Activated naive CD4-positive, alpha-beta T cell treated with anti-CD3 and anti-CD28 coated beads, Interleukin-2, amount 50 U/mL, for 72 hours (primary cell): ENCODE results near the gene WWC2. TPM values are rescaled to one million over a fixed set of nuclear protein-coding genes. Genes with fewer than 3 reads are reported as not detected.

Experiments used
- ATAC-seq, 2 donors: fragments of 150-1000 bp; cut with Tn5 transposase; 2 replicates each; pipeline ENCODE4 v1.10.0; 2021; ENCODE audit warnings: mild to moderate bottlenecking in 2 of 2, moderate library complexity in 2 of 2
- DNase-seq, 2 donors: peaks; one replicate each; pipeline ENCODE4 v3.0.0; 2021 to 2022; ENCODE audit warnings: low spot score in 2 of 2
- H3K27ac Mint-ChIP-seq, 2 donors: one replicate each; pipeline ENCODE4 v1.8.0; 2022; ENCODE audit warnings: mild to moderate bottlenecking in 2 of 2, mixed read lengths in 2 of 2
- H3K36me3 Mint-ChIP-seq, 2 donors: one replicate each; pipeline ENCODE4 v1.8.0; 2022; ENCODE audit warnings: mixed read lengths in 2 of 2
- H3K9me3 Mint-ChIP-seq, 2 donors: one replicate each; pipeline ENCODE4 v1.8.0; 2022; ENCODE audit warnings: mixed read lengths in 2 of 2
- total RNA-seq, 2 donors: library from RNA; stranded (reverse); gene quantifications; one replicate each; pipeline ENCODE4 v1.2.3, GENCODE V29; 2022

The WWC2 gene
- total RNA-seq, 2 donors from 2014 or later = 3.1 to 3.8 TPM

DNA sequence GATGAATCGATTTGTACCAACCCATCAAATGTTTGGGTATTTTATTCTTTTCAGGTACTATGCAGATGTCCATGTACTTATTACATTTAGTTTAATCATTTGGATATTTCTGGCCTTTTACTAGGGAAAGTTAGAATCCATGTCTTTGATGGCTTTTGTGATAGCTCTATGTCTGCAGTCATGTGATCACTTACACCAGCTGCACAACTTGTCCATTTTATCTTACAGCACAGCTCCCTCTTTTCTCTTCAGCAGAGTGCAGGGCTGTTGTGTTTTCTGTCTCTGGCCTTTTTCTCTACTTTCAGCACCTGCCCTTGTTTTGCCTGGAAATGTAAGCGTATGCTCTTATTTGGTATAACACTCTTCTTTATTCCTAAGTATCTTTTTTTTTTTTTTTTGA is 30.6 kb downstream of the WWC2 start:
- no peaks in the 10 kb centered on the region for H3K36me3 Mint-ChIP-seq
- ATAC-seq = no peak

GRCh38 chr4:183130328-183131155 is 31.5 kb downstream of the WWC2 start:
- H3K27ac Mint-ChIP-seq = no peak overlapping the region
- DNase-seq (no peak), ATAC-seq (no peak)
- H3K9me3 Mint-ChIP-seq = no peaks in the 10 kb centered on the region
- H3K36me3 Mint-ChIP-seq = no peaks in the 10 kb centered on the region

More for the DNA sequence above, 30.6 kb downstream of the WWC2 start:
- DNase-seq = no peak
- Mint-ChIP-seq H3K9me3 (no peaks in the 10 kb centered on the region), H3K27ac (no peak overlapping the region)

DNA sequence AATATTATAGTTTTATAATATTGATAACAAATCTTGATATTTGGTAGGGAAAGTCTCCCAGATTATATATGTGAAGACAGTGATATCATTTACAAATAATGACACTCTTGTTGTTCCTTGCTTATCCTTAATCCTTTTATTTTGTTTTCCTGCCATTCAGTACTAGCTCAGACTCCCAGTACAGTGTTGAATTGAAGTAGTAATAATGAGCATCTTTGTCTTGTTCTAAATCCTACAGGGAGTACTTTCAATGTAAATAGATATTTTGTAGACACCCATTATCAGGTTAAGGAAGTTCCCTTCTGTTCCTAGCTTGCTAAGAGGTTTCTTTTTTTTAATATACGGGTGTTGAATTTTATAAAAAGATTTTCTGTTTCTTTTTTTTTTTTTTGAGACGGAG is 33.0 kb downstream of the WWC2 start:
- H3K9me3 Mint-ChIP-seq = no peaks in the 10 kb centered on the region
- H3K36me3 Mint-ChIP-seq = no peaks in the 10 kb centered on the region
- no peak for ATAC-seq
- H3K27ac Mint-ChIP-seq = no peak overlapping the region
- DNase-seq = no peak

DNA sequence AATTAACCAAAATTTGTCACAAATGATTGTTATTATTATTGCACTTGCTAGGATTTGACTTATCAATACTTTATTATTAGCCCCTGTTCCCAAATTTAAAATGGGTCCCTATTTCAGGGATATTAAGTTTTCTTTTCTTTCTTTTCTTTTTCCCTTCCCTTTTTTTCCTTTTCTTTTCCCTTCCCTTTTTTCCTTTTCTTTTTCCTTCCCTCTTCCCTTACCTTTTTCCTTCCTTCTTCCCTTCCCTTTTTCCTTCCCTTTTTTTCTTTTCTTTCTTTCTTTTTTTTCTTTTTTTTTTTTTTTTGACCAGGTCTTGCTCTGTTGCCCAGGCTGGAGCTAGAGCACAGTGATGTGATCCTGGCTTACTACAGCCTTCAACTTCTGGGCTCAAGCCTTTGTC is 33.8 kb downstream of the WWC2 start:
- H3K27ac Mint-ChIP-seq = no peak overlapping the region
- no peak for ATAC-seq
- H3K36me3 Mint-ChIP-seq = no peaks in the 10 kb centered on the region
- no peaks in the 10 kb centered on the region for H3K9me3 Mint-ChIP-seq
- no peak for DNase-seq

DNA sequence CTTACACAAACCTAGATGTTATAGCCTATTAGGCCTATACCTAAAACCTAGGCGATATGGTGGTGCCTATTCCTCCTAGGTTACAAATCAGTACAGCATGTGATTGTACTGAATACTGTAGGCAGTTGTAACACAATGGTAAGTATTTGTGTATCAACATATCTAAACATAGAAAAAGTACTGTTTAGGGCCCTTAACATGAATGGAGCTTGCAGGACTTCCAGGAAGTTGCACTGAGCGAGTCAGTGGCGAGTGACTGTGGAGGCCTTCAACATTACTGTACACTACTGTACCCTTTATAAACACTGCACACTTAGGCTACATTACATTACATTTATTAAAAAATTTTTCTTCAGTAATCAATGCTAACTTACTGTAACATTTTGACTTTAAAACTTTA is 37.8 kb downstream of the WWC2 start:
- no peak for ATAC-seq
- H3K9me3 Mint-ChIP-seq = peaks cover 0 to 4% of the 10 kb centered on the region in 2 donors
- no peaks in the 10 kb centered on the region for H3K36me3 Mint-ChIP-seq
- no peak for DNase-seq
- no peak overlapping the region for H3K27ac Mint-ChIP-seq

DNA sequence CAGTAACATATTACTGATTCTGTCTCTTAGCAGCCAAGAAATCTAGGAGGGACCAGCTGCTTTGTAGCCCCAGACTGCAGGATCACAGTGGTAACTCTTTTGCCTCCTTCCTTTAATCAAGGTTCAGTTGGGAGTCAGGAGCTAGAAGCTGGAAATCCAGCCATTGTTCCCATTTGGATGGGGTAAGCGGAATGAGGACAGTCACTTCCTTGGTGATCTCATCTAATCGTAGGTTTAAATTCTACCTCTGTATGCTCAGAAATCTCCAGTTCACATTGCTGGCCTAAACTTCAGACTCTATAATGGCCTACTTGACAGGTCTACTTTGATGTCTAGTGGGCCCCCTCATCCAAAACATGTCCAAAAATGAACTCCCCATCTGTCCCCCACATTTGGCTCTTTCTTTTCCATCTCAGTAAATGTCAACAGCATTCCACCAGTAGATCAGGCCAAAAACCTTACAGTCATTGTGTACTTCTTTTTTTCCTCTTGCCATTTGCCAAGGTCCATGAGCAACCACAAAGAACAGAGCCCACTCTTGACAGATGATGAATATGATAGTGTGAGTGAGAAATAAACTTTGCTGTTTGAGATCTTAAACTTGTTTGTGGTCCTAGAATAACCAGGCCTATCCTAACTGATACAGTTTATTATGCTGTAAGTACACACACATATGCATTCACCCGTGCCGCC is 40.1 kb downstream of the WWC2 start:
- no peak for ATAC-seq
- peaks cover 0 to 4% of the 10 kb centered on the region in 2 donors for H3K9me3 Mint-ChIP-seq

DNA sequence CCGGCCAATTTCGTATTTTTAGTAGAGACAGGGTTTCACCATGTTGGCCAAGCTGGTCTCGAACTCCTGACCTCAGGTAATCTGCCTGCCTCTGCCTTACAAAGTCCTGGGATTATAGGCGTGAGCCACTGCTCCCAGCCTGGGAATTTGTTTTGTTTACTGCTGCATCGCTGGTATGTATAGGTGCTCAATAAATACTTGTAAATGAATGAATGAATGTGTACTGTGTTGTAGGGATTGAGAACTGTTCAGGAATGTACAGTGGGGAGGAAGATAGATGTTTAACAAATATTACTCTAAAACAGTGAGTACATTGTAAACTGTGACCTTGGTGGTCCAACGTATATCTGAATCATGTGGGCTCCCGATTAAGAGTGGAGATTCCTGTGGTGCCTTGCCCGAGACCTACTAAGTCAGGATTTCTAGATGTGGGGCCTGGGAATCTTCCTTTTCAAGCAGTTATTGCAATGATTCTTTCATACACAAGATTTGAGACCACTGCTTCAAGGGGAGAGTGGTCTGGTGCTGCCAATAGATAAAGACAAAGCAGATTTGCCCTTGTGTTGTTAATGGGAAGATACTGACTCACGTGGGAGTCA is 41.0 kb downstream of the WWC2 start:
- Mint-ChIP-seq H3K36me3 (no peaks in the 10 kb centered on the region), H3K27ac (no peak overlapping the region), H3K9me3 (peaks cover 0 to 4% of the 10 kb centered on the region in 2 donors)
- ATAC-seq (no peak), DNase-seq (no peak)

More for the DNA sequence above, 40.1 kb downstream of the WWC2 start:
- Mint-ChIP-seq H3K36me3 (no peaks in the 10 kb centered on the region), H3K27ac (no peak overlapping the region)
- DNase-seq = no peak

DNA sequence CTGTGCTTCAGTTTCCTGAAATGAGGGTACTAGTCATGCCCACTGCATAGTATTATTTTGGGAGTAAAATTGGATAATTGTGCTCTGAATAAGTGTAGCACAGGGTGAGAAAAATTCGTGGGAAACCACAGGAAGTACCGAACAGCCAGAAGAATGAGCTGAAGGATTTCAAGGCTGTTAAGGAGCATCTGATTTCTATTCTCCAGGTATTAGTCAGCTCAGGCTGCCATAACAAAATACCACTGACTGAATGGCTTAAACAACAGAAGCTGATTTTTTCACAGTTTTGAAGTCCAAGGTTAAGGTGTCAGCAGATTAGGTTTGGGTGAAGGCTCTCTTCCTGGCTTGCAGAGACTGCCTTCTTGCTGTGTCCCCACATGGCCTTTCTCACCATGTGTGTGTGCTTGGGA is 41.9 kb downstream of the WWC2 start:
- Mint-ChIP-seq H3K36me3 (no peaks in the 10 kb centered on the region), H3K9me3 (peaks cover 0 to 4% of the 10 kb centered on the region in 2 donors), H3K27ac (no peak overlapping the region)
- ATAC-seq = no peak
- DNase-seq = no peak

GRCh38 chr4:183141997-183142396 is 42.9 kb downstream of the WWC2 start:
- H3K36me3 Mint-ChIP-seq = no peaks in the 10 kb centered on the region

GRCh38 chr4:183142571-183143550 is 43.8 kb downstream of the WWC2 start:
- ATAC-seq (no peak), DNase-seq (no peak)
- Mint-ChIP-seq H3K27ac (no peak overlapping the region), H3K36me3 (no peaks in the 10 kb centered on the region), H3K9me3 (peaks cover 0 to 4% of the 10 kb centered on the region in 2 donors)

More at GRCh38 chr4:183141997-183142396, 42.9 kb downstream of the WWC2 start:
- H3K9me3 Mint-ChIP-seq = peaks cover 0 to 4% of the 10 kb centered on the region in 2 donors
- ATAC-seq (no peak), DNase-seq (no peak)
- H3K27ac Mint-ChIP-seq = no peak overlapping the region

DNA sequence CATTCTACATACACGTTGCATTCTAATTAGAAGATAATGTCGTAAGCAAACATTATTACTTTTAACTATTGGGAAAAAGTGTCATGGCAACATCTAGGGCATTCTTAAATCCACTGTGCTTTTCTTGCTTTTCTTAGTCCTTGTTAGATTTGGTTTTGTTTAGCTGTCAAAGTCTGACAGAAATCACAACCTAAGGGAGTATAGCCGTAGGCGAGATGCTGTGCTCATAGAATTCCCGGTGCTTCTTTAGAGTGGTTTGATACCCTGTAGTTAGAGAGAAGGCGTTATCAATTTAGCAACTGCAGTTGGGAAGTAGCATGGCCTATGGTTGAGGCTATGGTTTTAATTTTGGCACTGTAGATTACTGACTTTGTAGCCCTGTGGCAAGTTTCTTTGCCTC is 45.7 kb downstream of the WWC2 start:
- ATAC-seq (no peak), DNase-seq (no peak)
- H3K9me3 Mint-ChIP-seq = no peaks in the 10 kb centered on the region
- H3K36me3 Mint-ChIP-seq = no peaks in the 10 kb centered on the region
- no peak overlapping the region for H3K27ac Mint-ChIP-seq

DNA sequence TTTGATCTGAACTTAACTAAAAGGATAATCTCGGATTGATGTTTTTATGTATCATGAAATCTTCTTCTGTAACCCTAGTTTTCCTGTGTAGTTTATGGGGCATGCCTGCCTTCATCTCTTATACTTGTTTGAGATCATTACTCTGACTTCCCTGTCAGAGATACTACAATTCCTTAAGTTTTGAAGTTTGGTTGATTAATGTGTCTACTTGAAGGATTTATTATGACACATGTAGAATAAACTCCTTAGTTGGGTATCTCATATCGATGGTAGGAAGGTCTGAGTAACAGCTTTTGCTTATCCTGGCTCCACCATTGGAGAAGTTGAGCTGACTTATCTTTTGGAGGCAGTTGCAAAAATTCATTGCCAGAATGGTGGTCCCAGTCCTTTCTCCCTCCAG is 46.7 kb downstream of the WWC2 start:
- Mint-ChIP-seq H3K9me3 (no peaks in the 10 kb centered on the region), H3K36me3 (no peaks in the 10 kb centered on the region), H3K27ac (no peak overlapping the region)
- DNase-seq = no peak
- no peak for ATAC-seq

DNA sequence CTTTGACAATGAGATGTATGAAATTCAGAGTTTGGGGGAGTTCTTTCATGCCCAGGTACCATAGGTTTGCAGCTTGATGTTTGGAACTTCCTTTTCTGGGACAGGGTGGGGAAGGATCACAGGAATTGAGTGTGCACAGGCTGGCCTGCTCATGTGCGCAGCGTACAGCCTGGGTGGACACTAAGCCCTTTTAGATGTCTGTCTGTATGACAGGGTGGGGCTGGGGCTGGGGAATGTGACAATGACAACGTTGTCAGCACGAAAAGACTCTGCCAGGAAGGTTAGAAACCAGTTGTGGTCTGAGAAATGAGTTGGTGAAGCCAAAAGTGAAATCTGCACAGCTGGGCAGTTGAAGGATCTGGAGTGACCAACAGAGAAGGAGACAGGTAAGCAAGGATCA is 47.4 kb downstream of the WWC2 start:
- Mint-ChIP-seq H3K9me3 (no peaks in the 10 kb centered on the region), H3K36me3 (no peaks in the 10 kb centered on the region), H3K27ac (no peak overlapping the region)
- ATAC-seq (no peak), DNase-seq (no peak)

DNA sequence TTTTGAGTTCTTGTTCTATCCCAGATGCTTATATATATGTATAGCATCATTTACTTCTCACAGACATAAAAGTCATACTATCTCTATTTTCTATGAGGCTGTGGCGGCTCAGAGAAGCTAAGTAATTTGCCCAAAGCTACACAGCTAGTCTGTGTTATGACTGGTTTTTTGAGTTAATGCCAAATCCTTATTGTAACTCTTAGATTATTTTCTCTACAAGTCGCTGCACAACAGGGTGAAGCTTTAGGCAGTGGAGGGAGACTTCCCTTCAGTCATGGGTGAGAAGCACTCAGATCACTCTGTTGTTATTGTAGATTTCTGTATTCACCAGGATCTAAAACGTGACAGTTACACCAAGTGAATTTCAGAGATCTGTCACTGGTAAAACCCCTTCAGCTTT is 48.1 kb downstream of the WWC2 start:
- H3K9me3 Mint-ChIP-seq = no peaks in the 10 kb centered on the region
- DNase-seq (no peak), ATAC-seq (no peak)
- no peaks in the 10 kb centered on the region for H3K36me3 Mint-ChIP-seq
- no peak overlapping the region for H3K27ac Mint-ChIP-seq

DNA sequence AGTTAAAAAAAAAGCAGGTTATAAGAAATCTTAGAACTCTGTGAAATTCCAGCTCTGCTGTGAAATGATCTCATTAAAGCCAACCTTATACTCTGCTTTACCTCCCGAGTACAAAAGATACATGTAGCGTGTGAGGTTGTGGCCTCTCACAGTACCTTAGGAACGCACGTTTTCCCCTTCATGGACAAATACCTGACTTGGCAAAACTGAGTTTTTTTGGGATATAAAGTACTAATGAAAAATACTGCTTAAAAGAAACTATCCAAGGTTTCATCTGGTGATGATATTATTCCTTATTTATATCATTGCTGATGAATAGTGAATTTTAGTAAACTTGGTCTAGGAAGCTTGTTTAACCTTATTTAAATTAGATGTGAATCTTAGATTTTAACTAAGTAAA is 48.9 kb downstream of the WWC2 start:
- ATAC-seq (no peak), DNase-seq (no peak)
- H3K36me3 Mint-ChIP-seq = no peaks in the 10 kb centered on the region
- no peak overlapping the region for H3K27ac Mint-ChIP-seq
- H3K9me3 Mint-ChIP-seq = no peaks in the 10 kb centered on the region
